Measurements from ENCODE around the gene DNAJC30. TPM values are rescaled to one million over a fixed set of nuclear protein-coding genes. Genes with fewer than 3 reads are reported as not detected.
"Not testable (repeated sequence)": the region's sequence is repeated elsewhere in the genome, so short reads cannot be mapped to it uniquely, and the experiment has no call there.

Gene DNAJC30
- total and polyA plus RNA-seq, 2 donors (not counting 1 experiment from before 2014, with no cell fraction given): 6.6 to 15.5 TPM

- intact Hi-C loops (cut with micrococcal nuclease): no loop called here
- TF ChIP-seq EZH2 (IDR thresholded peaks at IDR 0.05; ENCODE audit: borderline replicate concordance, insufficient read depth, low read depth, low read length, poor library complexity, severe bottlenecking): no peak
- TF ChIP-seq, protein P1, sequence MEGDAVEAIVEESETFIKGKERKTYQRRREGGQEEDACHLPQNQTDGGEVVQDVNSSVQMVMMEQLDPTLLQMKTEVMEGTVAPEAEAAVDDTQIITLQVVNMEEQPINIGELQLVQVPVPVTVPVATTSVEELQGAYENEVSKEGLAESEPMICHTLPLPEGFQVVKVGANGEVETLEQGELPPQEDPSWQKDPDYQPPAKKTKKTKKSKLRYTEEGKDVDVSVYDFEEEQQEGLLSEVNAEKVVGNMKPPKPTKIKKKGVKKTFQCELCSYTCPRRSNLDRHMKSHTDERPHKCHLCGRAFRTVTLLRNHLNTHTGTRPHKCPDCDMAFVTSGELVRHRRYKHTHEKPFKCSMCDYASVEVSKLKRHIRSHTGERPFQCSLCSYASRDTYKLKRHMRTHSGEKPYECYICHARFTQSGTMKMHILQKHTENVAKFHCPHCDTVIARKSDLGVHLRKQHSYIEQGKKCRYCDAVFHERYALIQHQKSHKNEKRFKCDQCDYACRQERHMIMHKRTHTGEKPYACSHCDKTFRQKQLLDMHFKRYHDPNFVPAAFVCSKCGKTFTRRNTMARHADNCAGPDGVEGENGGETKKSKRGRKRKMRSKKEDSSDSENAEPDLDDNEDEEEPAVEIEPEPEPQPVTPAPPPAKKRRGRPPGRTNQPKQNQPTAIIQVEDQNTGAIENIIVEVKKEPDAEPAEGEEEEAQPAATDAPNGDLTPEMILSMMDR (IDR thresholded peaks at IDR 0.05): no peak
- Histone ChIP-seq H2AFZ (ENCODE audit: insufficient read depth, low read depth, low read length, poor library complexity, severe bottlenecking) (no peak overlapping the region), H3K36me3 (replicated peaks in 1 of 2; ENCODE audit: control extremely low read depth in 1 of 2, control insufficient read depth in 1 of 2, extremely low read depth in 1 of 2, insufficient read depth in 2 of 2, low read length in 1 of 2) (no peaks in the 10 kb centered on the region), H3K4me3 (ENCODE audit: control extremely low read depth in 1 of 5, extremely low read depth in 1 of 5, insufficient read depth in 1 of 5, low read depth in 2 of 5, low read length in 4 of 5) (no peak overlapping the region), H3K9ac (ENCODE audit: low read length) (no peak overlapping the region), H3K27ac (ENCODE audit: low read length in 2 of 2) (no peak overlapping the region), H3K27me3 (replicated peaks in 1 of 4; ENCODE audit: control extremely low read depth in 1 of 4, control insufficient read depth in 3 of 4, insufficient read depth in 4 of 4, low read length in 3 of 4) (peaks cover 0 to 40% (median 16%) of the 10 kb centered on the region in 4 experiments), H3K4me2 (replicated peaks; ENCODE audit: low read depth, low read length, poor library complexity, severe bottlenecking) (no peak overlapping the region), H3K4me1 (ENCODE audit: control insufficient read depth in 2 of 2, insufficient read depth in 2 of 2, low read length in 2 of 2) (peaks cover 19 to 21% of the 10 kb centered on the region in 2 donors), H4K20me1 (ENCODE audit: control insufficient read depth, insufficient read depth, low read length, poor library complexity, severe bottlenecking) (peaks cover 6% of the 10 kb centered on the region), H3K9me3 (ENCODE audit: control extremely low read depth in 1 of 3, control insufficient read depth in 2 of 3, insufficient read depth in 1 of 3, low read length in 2 of 3) (peaks cover 0 to 11% (median 0%) of the 10 kb centered on the region in 3 donors), H3K79me2 (ENCODE audit: control insufficient read depth, insufficient read depth, low read length) (no peaks in the 10 kb centered on the region)
- POLR2A ChIA-PET: interaction anchor here (0.6 to 0.7 kb wide), 2 partner anchors 12 to 16 kb away, joined by 4 read pairs; partner anchors contain the start of gene ABHD11
- CTCF ChIA-PET: interaction anchor here (0.6 to 6.4 kb wide), 3 partner anchors 11 to 136 kb away, joined by 3 to 93 read pairs (median 3); no protein-coding TSS in a partner anchor
- DNase-seq (no peak), ATAC-seq (ENCODE audit: low read depth) (no peak)
- H3K27ac Mint-ChIP-seq: no peak overlapping the region
- H3K4me1 Mint-ChIP-seq: peaks cover 16% of the 10 kb centered on the region
- H3K27me3 Mint-ChIP-seq: peaks cover 12% of the 10 kb centered on the region
- H3K9me3 Mint-ChIP-seq (ENCODE audit: insufficient read depth): no peaks in the 10 kb centered on the region
- no peak overlapping the region for H3K4me3 Mint-ChIP-seq
- 66% methylated on average over 5 of the region's 6 CpGs for WGBS (ENCODE audit: insufficient coverage)
Observed at GRCh38 chr7:73722785-73723184, 39.5 kb upstream of the DNAJC30 start.

DNA sequence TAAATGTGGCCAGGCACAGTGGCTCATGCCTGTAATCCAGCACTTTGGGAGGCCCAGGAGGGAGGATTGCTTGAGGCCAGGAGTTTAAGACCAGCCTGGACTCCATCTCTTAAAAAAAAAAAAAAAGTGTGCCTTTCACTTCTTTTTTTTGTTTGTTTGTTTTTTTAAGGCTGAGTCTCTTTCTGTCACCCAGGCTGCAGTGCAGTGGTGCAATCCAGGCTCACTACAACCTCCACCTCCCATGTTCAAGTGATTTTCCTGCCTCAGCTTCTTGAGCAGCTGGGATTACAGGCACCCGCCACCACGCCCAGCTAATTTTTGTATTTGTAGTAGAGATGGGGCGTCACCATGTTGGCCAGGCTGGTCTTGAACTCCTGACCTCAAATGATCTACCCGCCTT is 38.9 kb upstream of the DNAJC30 start:
- Histone ChIP-seq H3K27me3 (replicated peaks in 1 of 4; ENCODE audit: control extremely low read depth in 1 of 4, control insufficient read depth in 3 of 4, insufficient read depth in 4 of 4, low read length in 3 of 4) (peaks cover 0 to 46% (median 21%) of the 10 kb centered on the region in 4 experiments), H4K20me1 (ENCODE audit: control insufficient read depth, insufficient read depth, low read length, poor library complexity, severe bottlenecking) (peaks cover 12% of the 10 kb centered on the region), H3K4me1 (ENCODE audit: control insufficient read depth in 2 of 2, insufficient read depth in 2 of 2, low read length in 2 of 2) (peaks cover 25 to 27% of the 10 kb centered on the region in 2 donors), H3K9me3 (ENCODE audit: control extremely low read depth in 1 of 3, control insufficient read depth in 2 of 3, insufficient read depth in 1 of 3, low read length in 2 of 3) (peaks cover 0 to 11% (median 0%) of the 10 kb centered on the region in 3 donors)
- H3K27ac ChIP-seq (ENCODE audit: low read length in 2 of 2); H3K4me3 Mint-ChIP-seq; H3K79me2 ChIP-seq (ENCODE audit: control insufficient read depth, insufficient read depth, low read length); H2AFZ ChIP-seq (ENCODE audit: insufficient read depth, low read depth, low read length, poor library complexity, severe bottlenecking); H3K9ac ChIP-seq (ENCODE audit: low read length); H3K4me2 ChIP-seq (replicated peaks; ENCODE audit: low read depth, low read length, poor library complexity, severe bottlenecking); intact Hi-C loops (cut with micrococcal nuclease); H3K9me3 Mint-ChIP-seq (ENCODE audit: insufficient read depth); H3K36me3 ChIP-seq (replicated peaks in 1 of 2; ENCODE audit: control extremely low read depth in 1 of 2, control insufficient read depth in 1 of 2, extremely low read depth in 1 of 2, insufficient read depth in 2 of 2, low read length in 1 of 2); DNase-seq; ATAC-seq (ENCODE audit: low read depth); H3K4me3 ChIP-seq (ENCODE audit: control extremely low read depth in 1 of 5, extremely low read depth in 1 of 5, insufficient read depth in 1 of 5, low read depth in 2 of 5, low read length in 4 of 5); H3K27ac Mint-ChIP-seq: not testable (repeated sequence)
- peaks cover 15% of the 10 kb centered on the region for H3K27me3 Mint-ChIP-seq
- peaks cover 20% of the 10 kb centered on the region for H3K4me1 Mint-ChIP-seq
- ChIA-PET CTCF (interaction anchor here (0.7 to 6.4 kb wide), 3 partner anchors 13 to 135 kb away, joined by 3 to 93 read pairs (median 3); no protein-coding TSS in a partner anchor), POLR2A (interaction anchor here (0.7 kb wide), 1 partner anchor 17 kb away, joined by 4 read pairs; the partner anchor contains the start of gene ABHD11)
- 100% methylated on average over 2 of the region's 4 CpGs for WGBS (ENCODE audit: insufficient coverage)
